Muscle of arm (tissue), 12 donors: Measurements from ENCODE around the gene FBXO34. TPM values are rescaled to one million over a fixed set of nuclear protein-coding genes. Genes with fewer than 3 reads are reported as not detected.
A peak's percentile ranks its signal among the peaks of the same experiment; 100 is the strongest.
"Not testable (repeated sequence)": the region's sequence is repeated elsewhere in the genome, so short reads cannot be mapped to it uniquely, and the experiment has no call there.

Source experiments
- DNase-seq: peaks from one replicate; pipeline ENCODE4 v3.0.0-alpha.2; 2013
- polyA plus RNA-seq, 12 donors: library from polyadenylated mRNA; unstranded; fragments of 120-200 nt; gene quantifications; one replicate each; pipeline ENCODE4 v1.2.1, GENCODE V29; 2013; ENCODE audit not compliant: insufficient read length in 12 of 12

The FBXO34 gene
- polyA plus RNA-seq, 12 donors = 15.2 to 24.0 (median 19.7) TPM; not detected in 1

GRCh38 chr14:55303691-55304145, 32.5 kb downstream of the FBXO34 start:
- no peak for DNase-seq

GRCh38 chr14:55306938-55307589, 35.8 kb downstream of the FBXO34 start:
- DNase-seq = no peak

DNA sequence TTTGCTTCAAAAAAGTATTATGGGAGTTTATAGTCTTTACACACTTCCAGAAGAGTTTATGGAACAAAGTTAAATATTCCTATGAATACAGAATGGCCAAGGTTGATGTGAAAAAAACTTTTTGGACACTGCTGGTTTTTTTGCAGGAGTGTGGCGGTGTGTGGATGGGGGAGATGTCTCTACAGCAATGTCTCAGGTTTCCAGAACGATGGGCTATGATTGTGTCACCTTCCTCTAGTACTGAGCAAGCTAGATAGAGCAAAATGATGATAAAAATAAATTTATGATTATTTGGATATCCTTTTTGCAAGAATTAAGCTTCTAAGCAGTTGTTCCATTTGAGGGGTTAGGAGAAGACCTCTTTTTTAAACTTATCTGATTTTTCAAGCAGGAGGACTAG, 37.9 kb downstream of the FBXO34 start:
- DNase-seq = no peak

- DNase-seq = no peak
These were observed 38.6 kb downstream of the FBXO34 start for GRCh38 chr14:55309761-55310365.

DNA sequence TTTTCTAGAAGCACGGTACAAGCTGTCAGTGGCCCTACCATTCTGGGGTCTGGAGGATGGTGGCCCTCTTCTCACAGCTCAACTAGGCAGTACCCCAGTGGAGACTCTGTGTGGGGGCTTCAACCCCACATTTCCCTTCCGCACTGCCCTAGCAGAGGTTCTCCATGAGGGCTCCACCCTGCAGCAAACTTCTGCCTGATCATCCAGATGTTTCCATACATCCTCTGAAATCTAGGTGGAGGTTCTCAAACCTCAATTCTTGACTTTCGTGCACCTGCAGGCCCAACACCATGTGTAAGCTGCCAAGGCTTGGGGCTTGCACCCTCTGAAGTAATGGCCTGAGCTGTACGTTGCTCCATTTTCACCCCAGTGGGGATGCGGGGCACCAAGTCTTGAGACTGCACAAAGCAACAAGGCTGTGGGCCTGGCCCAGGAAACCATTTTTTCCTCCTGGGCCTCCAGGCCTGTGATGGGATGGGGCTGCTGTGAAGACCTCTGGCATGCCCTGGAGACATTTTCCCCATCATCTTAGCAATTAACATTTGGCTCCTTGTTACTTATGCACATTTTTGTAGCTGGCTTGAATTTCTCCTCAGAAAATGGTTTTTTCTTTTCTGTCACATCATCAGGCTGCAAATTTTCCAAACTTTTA, 41.3 kb downstream of the FBXO34 start:
- not testable (repeated sequence) for DNase-seq

GRCh38 chr14:55313480-55313879, 42.3 kb downstream of the FBXO34 start:
- no peak for DNase-seq

DNA sequence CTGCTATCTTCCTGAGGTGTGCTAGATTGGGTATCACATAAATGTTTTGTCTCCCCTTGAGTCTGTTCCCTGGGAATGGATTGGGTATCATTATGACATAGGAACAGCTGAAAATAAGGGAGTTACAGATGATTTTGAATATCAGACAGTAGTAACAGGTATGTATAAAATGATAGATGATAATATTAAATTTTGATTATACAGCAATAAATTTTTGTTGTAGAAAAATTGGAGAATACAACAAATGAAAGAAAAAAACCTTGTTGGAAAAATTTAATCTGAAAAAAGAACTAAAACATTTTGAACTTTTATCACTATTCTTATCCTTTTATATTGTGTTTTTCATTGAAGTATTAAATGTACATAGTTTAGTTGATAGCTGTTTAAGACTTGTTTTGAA, 43.2 kb downstream of the FBXO34 start:
- no peak for DNase-seq

DNA sequence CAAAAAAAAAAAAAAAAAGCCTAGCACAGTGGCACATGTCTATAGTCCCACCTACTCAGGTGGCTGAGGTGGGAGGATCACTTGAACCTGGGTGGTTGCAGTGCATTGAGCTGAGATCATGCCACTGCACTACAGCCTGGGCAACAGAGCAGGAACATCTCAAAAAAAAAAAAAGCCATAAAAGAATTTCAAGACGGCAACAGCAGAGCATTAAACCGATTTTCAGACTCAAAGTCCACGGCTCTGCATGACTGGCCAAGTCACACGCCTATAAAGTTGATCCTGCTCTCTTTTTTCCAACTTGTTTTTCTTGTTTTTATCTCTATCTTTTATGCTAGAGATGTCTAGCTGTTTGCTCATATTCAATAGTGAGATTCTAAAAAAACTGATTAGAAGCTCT, 45.3 kb downstream of the FBXO34 start:
- no peak for DNase-seq

DNA sequence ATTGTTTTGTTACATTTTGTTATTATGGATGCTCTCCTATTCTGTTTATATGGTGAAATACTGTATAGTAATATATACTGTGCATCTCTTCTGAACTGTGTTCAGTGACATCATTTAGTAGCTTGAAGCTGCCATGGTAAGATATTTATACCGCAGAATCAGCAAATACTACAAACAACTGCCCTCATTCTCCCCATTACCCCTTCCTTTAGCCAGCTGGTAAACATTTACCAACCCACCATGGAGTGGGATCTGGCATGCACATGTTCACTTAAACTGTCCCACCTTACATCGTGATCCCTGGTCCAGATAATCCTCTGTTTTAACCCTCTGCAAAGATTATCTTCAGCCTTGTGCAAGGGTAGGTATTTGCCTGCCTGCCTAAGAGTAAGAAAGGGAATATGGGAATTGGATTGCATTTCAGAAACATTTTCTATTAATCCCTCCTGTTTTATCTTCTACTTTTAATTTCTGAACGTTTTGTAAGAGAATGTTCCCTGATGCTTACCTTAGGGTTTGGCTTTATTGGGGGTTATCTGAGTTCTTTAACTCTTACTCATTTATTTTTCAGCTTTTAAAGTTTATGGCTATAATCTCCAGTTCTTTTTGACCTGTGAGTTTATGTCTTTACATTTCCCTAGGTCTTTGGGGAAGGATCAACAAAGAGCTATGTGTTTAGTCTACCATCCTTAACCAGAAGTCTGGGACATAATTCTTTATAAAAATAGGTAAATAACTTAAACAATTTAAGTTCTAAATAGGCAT, 46.5 kb downstream of the FBXO34 start:
- no peak for DNase-seq

DNA sequence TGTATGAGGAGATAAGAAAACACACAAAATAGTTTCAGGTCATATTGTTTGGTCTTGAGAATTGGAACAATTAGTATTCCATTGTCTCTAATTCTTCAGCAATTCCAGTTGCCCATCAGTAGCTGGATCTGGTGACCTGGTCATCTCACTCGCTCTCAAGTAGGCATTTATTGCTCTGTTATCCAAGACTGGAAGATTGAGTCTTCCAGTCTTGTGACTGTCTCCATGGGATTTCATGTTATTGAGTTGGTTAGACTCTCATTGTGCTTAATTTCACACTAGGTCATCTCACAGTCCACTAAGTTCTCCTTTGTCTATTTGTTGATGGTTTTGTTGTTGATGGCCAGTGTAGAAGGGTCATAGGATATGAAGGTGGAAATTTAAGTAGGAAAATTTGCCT, 47.5 kb downstream of the FBXO34 start:
- DNase-seq = no peak

- no peak for DNase-seq
These were observed 52.7 kb downstream of the FBXO34 start for GRCh38 chr14:55323910-55324309.

GRCh38 chr14:55324812-55325211, 53.6 kb downstream of the FBXO34 start:
- DNase-seq = no peak

GRCh38 chr14:55327179-55327578, 56.0 kb downstream of the FBXO34 start:
- no peak for DNase-seq

DNA sequence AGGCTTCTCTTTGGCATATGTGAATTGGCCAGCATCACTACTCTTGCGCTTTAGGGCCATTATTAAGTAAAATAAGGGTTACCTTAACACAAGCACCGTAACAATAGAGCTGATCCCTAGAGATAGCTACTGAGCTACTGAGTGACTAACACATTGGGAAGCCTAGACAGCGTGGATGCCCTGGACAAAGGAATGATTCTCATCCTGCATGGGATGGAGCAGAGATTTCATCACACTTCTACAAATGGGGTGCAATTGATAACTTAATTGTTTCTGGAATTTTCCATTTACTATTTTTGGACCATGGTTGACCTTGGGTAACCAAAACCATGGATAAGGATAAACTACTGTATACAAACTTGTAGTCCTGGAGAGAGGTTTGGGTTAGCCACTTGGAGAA, 57.1 kb downstream of the FBXO34 start:
- DNase-seq = no peak

DNA sequence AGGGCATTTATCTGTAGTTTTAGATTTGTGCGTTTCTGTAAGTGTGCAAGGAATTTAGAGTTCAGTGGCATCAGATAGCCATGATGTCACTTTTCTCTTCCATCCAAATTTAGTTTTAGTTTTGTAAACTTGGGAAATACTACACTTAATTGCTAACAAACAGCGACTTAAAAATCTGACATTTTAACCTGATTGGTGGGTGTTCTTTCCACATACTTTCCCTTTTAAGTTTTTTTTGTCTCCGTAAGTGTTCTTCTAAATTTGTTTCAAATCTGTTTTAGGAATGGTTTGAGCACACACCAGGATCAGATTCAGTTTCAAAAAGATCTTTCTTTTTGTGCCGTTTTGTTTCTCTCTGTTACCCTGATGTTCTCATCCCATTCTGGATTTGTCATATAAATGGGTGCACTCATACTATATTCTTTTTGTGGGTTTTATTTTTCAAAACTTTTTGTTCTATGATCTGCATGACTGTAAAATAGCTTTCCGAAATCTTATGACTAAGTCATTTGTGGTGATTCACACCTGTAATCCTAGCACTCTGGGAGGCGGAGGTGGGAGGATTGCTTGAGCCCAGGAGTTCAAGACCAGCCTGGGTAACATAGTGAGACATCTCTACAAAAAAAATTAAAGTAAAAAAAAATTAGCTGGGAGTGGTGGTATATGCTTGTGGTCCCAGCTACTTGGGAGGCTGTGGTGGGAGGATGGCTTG, 58.9 kb downstream of the FBXO34 start:
- peak; percentile 7 for DNase-seq

DNA sequence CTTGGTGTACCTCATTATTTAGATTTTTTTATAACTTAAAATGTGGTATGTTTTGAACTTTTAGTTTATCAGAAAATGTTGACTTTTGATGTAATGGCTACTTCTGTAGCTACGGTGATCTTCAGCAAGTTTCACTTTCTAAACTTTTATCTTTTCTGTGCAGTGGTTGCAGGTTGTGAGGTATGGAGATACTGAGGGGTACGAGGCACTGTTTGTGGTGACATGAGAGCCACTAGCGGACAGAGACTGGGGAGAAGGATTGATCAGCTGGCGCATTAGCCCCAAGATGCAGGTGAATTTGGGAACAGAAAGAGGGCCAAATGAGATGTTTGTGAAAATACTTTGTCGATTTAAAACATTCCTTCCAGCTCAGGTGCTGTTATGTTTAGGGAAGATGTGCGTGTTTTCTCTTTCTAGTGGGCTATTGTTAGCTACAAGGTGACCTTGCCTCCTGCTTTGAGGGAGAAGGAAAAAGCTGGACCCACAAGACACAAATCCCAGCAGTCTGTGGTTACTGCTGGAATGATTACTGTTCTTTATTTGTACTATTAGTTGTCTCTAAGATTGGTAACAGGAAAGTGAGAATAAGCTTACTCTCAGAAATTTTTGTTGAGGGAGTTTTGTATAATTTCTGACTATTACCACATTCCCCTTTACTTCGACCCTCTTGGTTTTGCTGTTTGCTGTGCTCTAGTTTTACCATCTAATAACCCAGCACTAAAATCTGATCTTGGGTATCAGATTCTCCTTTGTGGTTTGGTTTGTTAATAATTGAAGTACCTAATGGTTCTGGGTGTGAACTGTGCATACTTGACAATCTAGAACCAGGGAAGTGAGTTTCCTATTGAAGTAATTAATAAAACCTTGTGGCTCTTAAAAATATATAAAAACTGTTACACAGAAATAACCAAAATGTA, 61.7 kb downstream of the FBXO34 start:
- DNase-seq = no peak

- no peak for DNase-seq
These were observed 62.7 kb downstream of the FBXO34 start for GRCh38 chr14:55333711-55334485.

GRCh38 chr14:55336162-55336561, 64.9 kb downstream of the FBXO34 start:
- no peak for DNase-seq

- DNase-seq = no peak
These were observed 65.5 kb downstream of the FBXO34 start for GRCh38 chr14:55336691-55337090.

GRCh38 chr14:55339770-55340169, 68.5 kb downstream of the FBXO34 start:
- no peak for DNase-seq
